Peyer's patch (tissue), 4 donors: ENCODE data around the gene EIF3L.

ENCODE experiments used
- CTCF ChIP-seq, 6 experiments: fragments of 450-650 bp in 4 of 6; fragments of 200-600 bp in 2 of 6; sonication (generic) in 1 of 6; IDR thresholded peaks; one replicate each; pipeline ENCODE4 v1.5.1; 2017 to 2019; ENCODE audit warnings: antibody characterized with exemption in 6 of 6, mild to moderate bottlenecking in 3 of 6, moderate library complexity in 1 of 6
- POLR2A ChIP-seq, 2 donors: fragments of 450-650 bp; IDR thresholded peaks; one replicate each; pipeline ENCODE4 v1.5.1; 2017; ENCODE audit warnings: antibody characterized with exemption in 2 of 2, mild to moderate bottlenecking in 2 of 2, moderate library complexity in 2 of 2

GRCh38 chr22:37891926-37892325, 42.7 kb downstream of the EIF3L start:
- TF ChIP-seq CTCF (IDR thresholded peaks at IDR 0.05) (no peak), POLR2A (IDR thresholded peaks at IDR 0.05) (no peak)
